ENCODE results near the gene PLCB2. TPM values are rescaled to one million over a fixed set of nuclear protein-coding genes. Genes with fewer than 3 reads are reported as not detected.

Gene PLCB2
- total RNA-seq, 1 experiment from 2014 or later: 1.7 TPM

- Histone ChIP-seq H3K27ac (ENCODE audit: low read length) (no peak overlapping the region), H3K9me3 (ENCODE audit: control insufficient read depth, insufficient read depth, low read depth, low read length) (peaks cover 6% of the 10 kb centered on the region; the same call in 1 of the 2 replicates), H3K27me3 (ENCODE audit: control insufficient read depth, insufficient read depth, low read length) (no peaks in the 10 kb centered on the region), H3K36me3 (ENCODE audit: control insufficient read depth, insufficient read depth, low read length) (no peaks in the 10 kb centered on the region), H3K4me3 (ENCODE audit: low read depth in 2 of 2, low read length in 2 of 2) (no peak overlapping the region), H3K4me1 (ENCODE audit: control insufficient read depth, insufficient read depth, low read length) (no peaks in the 10 kb centered on the region)
- DNase-seq (ENCODE audit: low read depth, low spot score) (no peak), ATAC-seq (no peak)
- ChIA-PET CTCF (no interaction called here), POLR2A (no interaction called here)
- intact Hi-C loops (cut with micrococcal nuclease; ENCODE audit: unreplicated experiment): no loop called here
- in situ Hi-C loops (cut with HindIII; ENCODE audit: low pct_unique_long_range_greater_than_20kb, low sequenced_read_pairs): no loop called here
- BruUV-seq (replicated peaks): no TSS peak
- no peak for TF ChIP-seq TCF7L2 (IDR thresholded peaks at IDR 0.05; ENCODE audit: low read depth, low read length)
- TF ChIP-seq POLR2AphosphoS5 (IDR thresholded peaks at IDR 0.05; ENCODE audit: low read depth, low read length): no peak
- TF ChIP-seq, protein P1, sequence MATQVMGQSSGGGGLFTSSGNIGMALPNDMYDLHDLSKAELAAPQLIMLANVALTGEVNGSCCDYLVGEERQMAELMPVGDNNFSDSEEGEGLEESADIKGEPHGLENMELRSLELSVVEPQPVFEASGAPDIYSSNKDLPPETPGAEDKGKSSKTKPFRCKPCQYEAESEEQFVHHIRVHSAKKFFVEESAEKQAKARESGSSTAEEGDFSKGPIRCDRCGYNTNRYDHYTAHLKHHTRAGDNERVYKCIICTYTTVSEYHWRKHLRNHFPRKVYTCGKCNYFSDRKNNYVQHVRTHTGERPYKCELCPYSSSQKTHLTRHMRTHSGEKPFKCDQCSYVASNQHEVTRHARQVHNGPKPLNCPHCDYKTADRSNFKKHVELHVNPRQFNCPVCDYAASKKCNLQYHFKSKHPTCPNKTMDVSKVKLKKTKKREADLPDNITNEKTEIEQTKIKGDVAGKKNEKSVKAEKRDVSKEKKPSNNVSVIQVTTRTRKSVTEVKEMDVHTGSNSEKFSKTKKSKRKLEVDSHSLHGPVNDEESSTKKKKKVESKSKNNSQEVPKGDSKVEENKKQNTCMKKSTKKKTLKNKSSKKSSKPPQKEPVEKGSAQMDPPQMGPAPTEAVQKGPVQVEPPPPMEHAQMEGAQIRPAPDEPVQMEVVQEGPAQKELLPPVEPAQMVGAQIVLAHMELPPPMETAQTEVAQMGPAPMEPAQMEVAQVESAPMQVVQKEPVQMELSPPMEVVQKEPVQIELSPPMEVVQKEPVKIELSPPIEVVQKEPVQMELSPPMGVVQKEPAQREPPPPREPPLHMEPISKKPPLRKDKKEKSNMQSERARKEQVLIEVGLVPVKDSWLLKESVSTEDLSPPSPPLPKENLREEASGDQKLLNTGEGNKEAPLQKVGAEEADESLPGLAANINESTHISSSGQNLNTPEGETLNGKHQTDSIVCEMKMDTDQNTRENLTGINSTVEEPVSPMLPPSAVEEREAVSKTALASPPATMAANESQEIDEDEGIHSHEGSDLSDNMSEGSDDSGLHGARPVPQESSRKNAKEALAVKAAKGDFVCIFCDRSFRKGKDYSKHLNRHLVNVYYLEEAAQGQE (IDR thresholded peaks at IDR 0.05; ENCODE audit: insufficient read depth in 1 of 2, low read depth in 2 of 2, low read length in 1 of 2): no peak
- TF ChIP-seq SIN3A (IDR thresholded peaks at IDR 0.05; ENCODE audit: borderline replicate concordance, insufficient read depth, low read depth, low read length): no peak
- TF ChIP-seq, protein P2, sequence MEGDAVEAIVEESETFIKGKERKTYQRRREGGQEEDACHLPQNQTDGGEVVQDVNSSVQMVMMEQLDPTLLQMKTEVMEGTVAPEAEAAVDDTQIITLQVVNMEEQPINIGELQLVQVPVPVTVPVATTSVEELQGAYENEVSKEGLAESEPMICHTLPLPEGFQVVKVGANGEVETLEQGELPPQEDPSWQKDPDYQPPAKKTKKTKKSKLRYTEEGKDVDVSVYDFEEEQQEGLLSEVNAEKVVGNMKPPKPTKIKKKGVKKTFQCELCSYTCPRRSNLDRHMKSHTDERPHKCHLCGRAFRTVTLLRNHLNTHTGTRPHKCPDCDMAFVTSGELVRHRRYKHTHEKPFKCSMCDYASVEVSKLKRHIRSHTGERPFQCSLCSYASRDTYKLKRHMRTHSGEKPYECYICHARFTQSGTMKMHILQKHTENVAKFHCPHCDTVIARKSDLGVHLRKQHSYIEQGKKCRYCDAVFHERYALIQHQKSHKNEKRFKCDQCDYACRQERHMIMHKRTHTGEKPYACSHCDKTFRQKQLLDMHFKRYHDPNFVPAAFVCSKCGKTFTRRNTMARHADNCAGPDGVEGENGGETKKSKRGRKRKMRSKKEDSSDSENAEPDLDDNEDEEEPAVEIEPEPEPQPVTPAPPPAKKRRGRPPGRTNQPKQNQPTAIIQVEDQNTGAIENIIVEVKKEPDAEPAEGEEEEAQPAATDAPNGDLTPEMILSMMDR (IDR thresholded peaks at IDR 0.05): no peak
These were observed 7.4 kb downstream of the PLCB2 start for GRCh38 chr15:40300367-40300766.

GRCh38 chr15:40298216-40298935, 9.4 kb downstream of the PLCB2 start:
- ChIA-PET CTCF (no interaction called here), POLR2A (no interaction called here)
- H3K27ac ChIP-seq (ENCODE audit: low read length): no peak overlapping the region
- intact Hi-C loops (cut with micrococcal nuclease; ENCODE audit: unreplicated experiment): no loop called here
- BruUV-seq (replicated peaks): no TSS peak
- H3K27me3 ChIP-seq (ENCODE audit: control insufficient read depth, insufficient read depth, low read length): no peaks in the 10 kb centered on the region
- H3K9me3 ChIP-seq (ENCODE audit: control insufficient read depth, insufficient read depth, low read depth, low read length): peaks cover 6% of the 10 kb centered on the region; the same call in 1 of the 2 replicates
- no peak for TF ChIP-seq POLR2AphosphoS5 (IDR thresholded peaks at IDR 0.05; ENCODE audit: low read depth, low read length)
- TF ChIP-seq, protein P2 (IDR thresholded peaks at IDR 0.05): no peak
- TF ChIP-seq TCF7L2 (IDR thresholded peaks at IDR 0.05; ENCODE audit: low read depth, low read length): no peak
- no peak for DNase-seq (ENCODE audit: low read depth, low spot score)
- H3K36me3 ChIP-seq (ENCODE audit: control insufficient read depth, insufficient read depth, low read length): no peaks in the 10 kb centered on the region
- H3K4me3 ChIP-seq (ENCODE audit: low read depth in 2 of 2, low read length in 2 of 2): no peak overlapping the region
- in situ Hi-C loops (cut with HindIII; ENCODE audit: low pct_unique_long_range_greater_than_20kb, low sequenced_read_pairs): no loop called here
- H3K4me1 ChIP-seq (ENCODE audit: control insufficient read depth, insufficient read depth, low read length): no peaks in the 10 kb centered on the region
- no peak for ATAC-seq

Data from Panc1 (cell line).